ENCODE measurements around the gene NEURL1. TPM values are rescaled to one million over a fixed set of nuclear protein-coding genes. Genes with fewer than 3 reads are reported as not detected.

NEURL1 gene
- total RNA-seq, 2 donors from 2014 or later = 0.12 TPM; not detected in 1

GRCh38 chr10:103473261-103473671 is 20.2 kb upstream of the NEURL1 start:
- TF ChIP-seq, protein P1, sequence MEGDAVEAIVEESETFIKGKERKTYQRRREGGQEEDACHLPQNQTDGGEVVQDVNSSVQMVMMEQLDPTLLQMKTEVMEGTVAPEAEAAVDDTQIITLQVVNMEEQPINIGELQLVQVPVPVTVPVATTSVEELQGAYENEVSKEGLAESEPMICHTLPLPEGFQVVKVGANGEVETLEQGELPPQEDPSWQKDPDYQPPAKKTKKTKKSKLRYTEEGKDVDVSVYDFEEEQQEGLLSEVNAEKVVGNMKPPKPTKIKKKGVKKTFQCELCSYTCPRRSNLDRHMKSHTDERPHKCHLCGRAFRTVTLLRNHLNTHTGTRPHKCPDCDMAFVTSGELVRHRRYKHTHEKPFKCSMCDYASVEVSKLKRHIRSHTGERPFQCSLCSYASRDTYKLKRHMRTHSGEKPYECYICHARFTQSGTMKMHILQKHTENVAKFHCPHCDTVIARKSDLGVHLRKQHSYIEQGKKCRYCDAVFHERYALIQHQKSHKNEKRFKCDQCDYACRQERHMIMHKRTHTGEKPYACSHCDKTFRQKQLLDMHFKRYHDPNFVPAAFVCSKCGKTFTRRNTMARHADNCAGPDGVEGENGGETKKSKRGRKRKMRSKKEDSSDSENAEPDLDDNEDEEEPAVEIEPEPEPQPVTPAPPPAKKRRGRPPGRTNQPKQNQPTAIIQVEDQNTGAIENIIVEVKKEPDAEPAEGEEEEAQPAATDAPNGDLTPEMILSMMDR (IDR thresholded peaks at IDR 0.05) = no peak
- H3K4me1 ChIP-seq = no peaks in the 10 kb centered on the region
- no peak overlapping the region for H3K27ac ChIP-seq
- H3K27me3 ChIP-seq = no peaks in the 10 kb centered on the region
- no peaks in the 10 kb centered on the region for H3K9me3 ChIP-seq
- no peak overlapping the region for H3K4me3 ChIP-seq
- DNase-seq (ENCODE audit: low spot score) = no peak
- no peaks in the 10 kb centered on the region for H3K36me3 ChIP-seq

GRCh38 chr10:103474077-103474476 is 19.4 kb upstream of the NEURL1 start:
- no peak for DNase-seq (ENCODE audit: low spot score)
- Histone ChIP-seq H3K36me3 (no peaks in the 10 kb centered on the region), H3K27me3 (no peaks in the 10 kb centered on the region), H3K4me3 (no peak overlapping the region), H3K9me3 (no peaks in the 10 kb centered on the region), H3K27ac (no peak overlapping the region), H3K4me1 (no peaks in the 10 kb centered on the region)
- TF ChIP-seq, protein P1 (IDR thresholded peaks at IDR 0.05) = no peak

- Histone ChIP-seq H3K27me3 (no peaks in the 10 kb centered on the region), H3K4me1 (no peaks in the 10 kb centered on the region), H3K9me3 (no peaks in the 10 kb centered on the region), H3K27ac (no peak overlapping the region), H3K4me3 (no peak overlapping the region), H3K36me3 (no peaks in the 10 kb centered on the region)
- TF ChIP-seq, protein P1 (IDR thresholded peaks at IDR 0.05) = no peak
- DNase-seq (ENCODE audit: low spot score) = no peak
Observed at GRCh38 chr10:103475437-103475836, 18.1 kb upstream of the NEURL1 start.

DNA sequence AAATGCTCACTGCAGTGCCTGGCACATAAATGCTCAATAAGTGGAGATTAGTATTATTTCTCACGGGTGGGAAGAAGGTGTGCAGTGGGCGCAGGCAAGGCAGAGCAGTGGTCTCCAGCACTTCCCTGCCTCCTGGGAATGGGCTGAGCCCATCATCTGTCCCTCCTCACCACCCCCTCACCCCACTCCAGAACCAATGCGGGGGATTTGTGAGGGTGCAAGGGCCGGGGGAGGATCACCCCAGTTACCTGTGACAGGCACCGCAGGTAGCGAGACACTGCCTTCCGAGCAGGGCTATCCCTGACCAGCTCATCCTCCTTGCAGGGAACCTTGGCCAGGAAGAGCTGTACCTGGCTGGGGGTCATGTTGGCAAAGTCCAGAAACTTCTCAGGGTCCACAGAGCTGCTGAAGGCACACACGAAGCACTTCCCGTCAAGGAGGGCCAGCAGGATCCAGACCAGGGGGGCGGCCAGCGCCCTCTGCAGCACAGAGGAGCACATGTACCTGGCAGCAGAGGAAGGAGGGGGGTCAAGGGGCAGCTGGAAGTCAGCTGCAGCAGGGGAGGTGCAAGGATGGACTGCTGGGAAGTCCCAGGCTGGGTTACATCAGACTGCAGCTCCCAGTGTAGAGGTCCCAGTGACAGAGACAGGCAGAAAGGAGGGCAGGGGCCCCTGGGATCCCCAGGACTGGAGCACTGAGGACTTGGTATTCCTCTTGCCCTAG is 17.3 kb upstream of the NEURL1 start:
- no peaks in the 10 kb centered on the region for H3K27me3 ChIP-seq
- DNase-seq (ENCODE audit: low spot score) = no peak
- no peaks in the 10 kb centered on the region for H3K36me3 ChIP-seq
- TF ChIP-seq, protein P1 (IDR thresholded peaks at IDR 0.05) = no peak
- H3K4me3 ChIP-seq = no peak overlapping the region
- H3K27ac ChIP-seq = no peak overlapping the region
- H3K9me3 ChIP-seq = no peaks in the 10 kb centered on the region
- H3K4me1 ChIP-seq = no peaks in the 10 kb centered on the region

- Histone ChIP-seq H3K9me3 (no peaks in the 10 kb centered on the region), H3K27ac (no peak overlapping the region), H3K36me3 (no peaks in the 10 kb centered on the region), H3K4me3 (no peak overlapping the region), H3K4me1 (no peaks in the 10 kb centered on the region), H3K27me3 (no peaks in the 10 kb centered on the region)
- TF ChIP-seq, protein P1 (IDR thresholded peaks at IDR 0.05) = no peak
- no peak for DNase-seq (ENCODE audit: low spot score)
Observed at GRCh38 chr10:103478671-103479070, 14.8 kb upstream of the NEURL1 start.

GRCh38 chr10:103479135-103479534 is 14.4 kb upstream of the NEURL1 start, which contains the start of gene CALHM3:
CALHM3 (minus strand) TSS chr10:103479240; CDS start chr10:103479032, 208 bp downstream.
- no peak for DNase-seq (ENCODE audit: low spot score)
- TF ChIP-seq, protein P1 (IDR thresholded peaks at IDR 0.05) = no peak
- H3K4me3 ChIP-seq = no peak within 1 kb of the TSS

More at GRCh38 chr10:103479135-103479534, 14.4 kb upstream of the NEURL1 start, which contains the start of gene CALHM3:
- H3K36me3 ChIP-seq = no peaks in the 10 kb centered on the region
- no peaks in the 10 kb centered on the region for H3K9me3 ChIP-seq
- no peaks in the 10 kb centered on the region for H3K4me1 ChIP-seq
- no peaks in the 10 kb centered on the region for H3K27me3 ChIP-seq
- H3K27ac ChIP-seq = no peak within 1 kb of the TSS

All from right atrium auricular region (tissue), 2 donors.